Measurements from ENCODE around the gene PPP1R16B. TPM values are rescaled to one million over a fixed set of nuclear protein-coding genes. Genes with fewer than 3 reads are reported as not detected.

PPP1R16B gene
- total RNA-seq, 1 donor from 2014 or later: 56.1 TPM

DNA sequence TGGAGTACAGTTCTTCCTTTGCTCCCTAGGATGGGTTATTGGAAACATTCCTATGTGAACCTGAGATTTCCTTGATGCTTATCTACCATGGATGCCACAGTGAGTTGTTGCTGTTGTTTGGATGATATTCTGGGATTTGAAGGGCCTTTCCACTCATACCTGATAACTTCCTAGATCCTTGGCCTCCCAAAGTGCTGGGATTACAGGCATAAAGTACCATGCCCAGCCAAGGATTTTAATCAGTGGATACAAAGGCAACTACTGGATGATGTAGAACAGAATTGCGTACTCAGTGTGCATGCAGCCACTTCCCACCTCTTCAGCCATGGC, 20.0 kb downstream of the PPP1R16B start:
- intact Hi-C loops (cut with micrococcal nuclease): no loop called here

DNA sequence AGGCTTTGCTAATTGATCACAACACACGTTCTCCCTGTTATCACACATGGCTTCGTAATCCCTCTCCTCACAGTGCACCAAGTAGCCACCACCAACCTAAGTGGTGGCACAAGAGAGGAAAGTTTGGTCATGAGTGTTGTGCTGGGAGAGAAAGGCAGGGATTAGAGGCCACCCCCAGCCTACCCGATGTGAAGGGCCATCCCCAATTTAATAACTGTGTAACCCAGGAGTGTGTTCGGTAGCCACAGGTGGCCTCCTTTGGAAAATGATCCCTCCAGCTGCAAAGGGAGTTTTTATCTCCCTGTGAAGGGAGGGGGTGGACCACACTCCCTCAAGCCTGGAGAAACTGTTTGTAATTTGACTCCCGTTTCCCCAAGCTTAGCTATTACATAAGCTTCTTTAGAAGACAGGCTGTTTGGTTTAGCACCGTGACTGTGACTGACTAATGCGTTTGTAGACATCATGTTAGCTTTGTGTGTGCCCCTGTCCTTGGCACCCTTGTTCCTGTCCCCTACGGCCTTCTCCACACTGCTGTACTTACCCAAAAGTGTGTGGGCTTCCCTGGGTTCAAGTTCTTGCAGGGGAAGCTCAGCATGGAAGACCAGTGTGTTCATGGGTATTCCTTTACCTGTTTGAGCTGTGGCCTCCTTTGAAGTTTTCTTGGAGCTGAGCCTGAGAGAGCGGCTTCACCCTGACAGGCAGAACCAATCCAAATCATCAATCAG, 20.6 kb downstream of the PPP1R16B start:
- intact Hi-C loops (cut with micrococcal nuclease): no loop called here

- intact Hi-C loops (cut with micrococcal nuclease): no loop called here
Measured at GRCh38 chr20:38827770-38828281, 22.3 kb downstream of the PPP1R16B start.

DNA sequence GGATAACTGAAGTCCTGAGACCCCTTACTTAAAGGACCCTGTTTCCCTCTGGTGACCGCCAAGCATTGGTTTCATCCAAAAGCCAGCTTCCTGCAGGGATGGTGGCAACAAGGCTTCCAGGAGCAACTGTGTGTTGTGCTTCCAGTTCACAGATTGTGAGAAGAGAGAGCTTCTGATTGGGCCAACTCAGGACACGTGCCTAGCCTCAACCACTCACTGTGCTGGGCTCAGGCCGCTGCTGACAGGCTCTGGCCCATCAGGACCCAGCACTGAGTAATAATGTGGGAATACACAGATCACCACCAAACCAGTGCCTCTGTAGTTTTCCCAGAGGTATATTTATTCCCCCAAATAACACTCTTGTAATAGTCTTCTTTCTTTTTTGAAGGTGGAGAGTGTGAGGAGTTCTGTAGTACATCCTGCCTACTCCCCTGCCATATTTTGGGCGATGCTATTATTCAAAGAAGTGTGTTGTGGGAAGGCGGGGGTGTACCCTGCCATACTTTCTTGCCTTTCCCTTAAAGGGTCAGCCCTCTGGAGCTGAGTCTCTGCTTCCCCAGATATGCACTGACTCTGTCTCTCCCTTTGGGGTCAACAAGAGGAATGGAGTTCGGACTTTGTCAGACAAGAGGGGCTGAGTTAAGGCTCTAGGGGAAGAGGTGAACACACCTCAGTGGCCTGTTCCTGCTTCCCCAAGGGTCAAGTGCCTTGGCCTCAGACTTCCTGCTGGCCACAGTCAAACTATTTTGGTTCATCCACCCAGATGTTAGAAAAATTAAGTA, 23.2 kb downstream of the PPP1R16B start:
- intact Hi-C loops (cut with micrococcal nuclease): no loop called here

- intact Hi-C loops (cut with micrococcal nuclease): no loop called here
Measured at GRCh38 chr20:38829296-38829875, 23.9 kb downstream of the PPP1R16B start.

DNA sequence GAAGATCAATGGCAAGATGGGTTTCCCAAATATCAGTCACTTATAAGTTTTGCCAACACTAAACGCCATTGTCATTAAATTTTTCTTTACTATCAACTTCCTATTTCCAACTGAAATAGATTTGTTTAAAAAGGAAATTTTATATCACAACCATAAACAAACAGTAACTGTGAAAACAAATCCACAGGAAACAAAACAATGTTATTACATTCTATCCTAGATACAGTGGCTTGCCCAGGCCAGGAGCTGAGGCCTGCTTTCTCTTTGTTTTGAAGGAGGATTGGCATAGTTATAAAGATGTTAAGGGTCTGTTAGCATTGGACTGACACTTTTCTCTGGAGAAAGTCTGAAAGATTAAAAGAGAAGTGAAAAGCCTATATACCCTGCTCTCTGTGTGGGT, 24.9 kb downstream of the PPP1R16B start:
- intact Hi-C loops (cut with micrococcal nuclease): no loop called here

- intact Hi-C loops (cut with micrococcal nuclease): no loop called here
Measured at GRCh38 chr20:38831049-38831691, 25.7 kb downstream of the PPP1R16B start.

GRCh38 chr20:38831995-38832620, 26.6 kb downstream of the PPP1R16B start:
- intact Hi-C loops (cut with micrococcal nuclease): no loop called here

DNA sequence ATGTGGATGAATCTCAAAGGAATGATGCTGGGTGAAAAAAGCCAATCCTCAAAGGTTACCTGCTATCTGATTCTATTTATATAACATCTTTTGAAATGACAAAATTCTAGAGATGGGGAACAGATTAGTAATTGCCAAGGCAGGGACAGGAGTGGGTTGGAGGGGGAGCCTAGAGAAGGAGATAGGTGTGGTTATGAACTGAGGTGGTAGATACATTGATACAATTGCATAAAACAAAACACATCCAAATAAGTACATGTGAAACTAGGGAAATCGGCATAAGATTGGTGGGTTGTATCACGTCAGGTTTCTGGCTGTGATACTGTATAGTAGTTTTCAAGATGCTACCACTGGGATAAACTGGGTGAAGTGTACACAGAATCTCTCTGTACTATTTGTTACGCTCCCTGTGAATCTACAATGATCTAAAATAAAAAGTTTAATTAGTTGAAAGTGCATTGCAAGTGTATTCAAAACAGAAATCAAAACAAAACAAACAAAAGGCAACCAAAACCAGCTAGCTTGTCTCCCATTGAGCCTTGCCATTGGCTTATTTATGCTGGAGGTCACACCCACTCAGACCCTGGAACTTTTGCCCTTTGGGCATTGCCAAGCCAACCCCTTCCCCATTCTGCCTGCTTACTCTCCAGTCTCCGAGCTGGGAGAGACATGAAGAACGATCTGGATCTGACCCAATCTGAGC, 27.8 kb downstream of the PPP1R16B start:
- intact Hi-C loops (cut with micrococcal nuclease): no loop called here

- intact Hi-C loops (cut with micrococcal nuclease): no loop called here
Measured at GRCh38 chr20:38833857-38834164, 28.3 kb downstream of the PPP1R16B start.

DNA sequence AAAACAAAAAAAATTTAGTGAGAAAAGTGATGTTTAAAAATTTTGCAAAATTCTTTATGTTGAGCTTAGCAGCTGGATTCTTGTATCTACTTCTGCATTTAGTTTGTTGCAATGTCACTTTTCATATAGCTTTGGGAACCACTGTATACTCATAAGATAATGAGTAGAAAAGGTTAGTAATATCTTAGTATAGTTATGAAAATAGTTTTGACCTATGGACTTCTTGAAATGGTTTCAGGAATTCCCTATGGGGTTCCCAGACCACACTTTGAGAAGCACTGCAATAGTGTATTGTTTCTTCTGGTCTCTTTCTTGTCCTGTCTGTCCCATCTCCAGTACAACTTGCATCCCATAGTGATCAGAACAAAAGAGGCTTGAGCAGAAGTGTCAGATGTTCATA, 29.4 kb downstream of the PPP1R16B start:
- intact Hi-C loops (cut with micrococcal nuclease): no loop called here

- intact Hi-C loops (cut with micrococcal nuclease): no loop called here
Measured at GRCh38 chr20:38835792-38836191, 30.3 kb downstream of the PPP1R16B start.

DNA sequence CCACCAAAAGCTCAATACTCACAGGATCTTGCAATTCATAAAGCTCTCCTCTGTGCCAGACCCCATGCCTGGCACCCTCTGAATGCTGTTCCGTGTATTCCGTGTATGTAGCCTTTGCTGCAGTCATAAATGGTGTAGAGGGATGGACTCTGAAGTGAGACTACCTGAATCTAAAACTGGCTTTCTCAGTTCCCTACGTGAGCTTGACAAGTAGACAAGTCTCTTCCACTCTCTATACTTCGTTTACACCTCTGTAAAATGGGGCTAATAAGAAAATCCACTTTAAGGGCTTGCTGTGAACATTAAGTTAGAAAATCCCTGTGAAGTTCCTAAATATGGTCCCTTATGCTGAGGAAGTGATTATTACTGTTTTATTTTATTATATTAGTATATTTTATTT, 31.5 kb downstream of the PPP1R16B start:
- intact Hi-C loops (cut with micrococcal nuclease): no loop called here

GRCh38 chr20:38838326-38838725, 32.8 kb downstream of the PPP1R16B start:
- intact Hi-C loops (cut with micrococcal nuclease): no loop called here

DNA sequence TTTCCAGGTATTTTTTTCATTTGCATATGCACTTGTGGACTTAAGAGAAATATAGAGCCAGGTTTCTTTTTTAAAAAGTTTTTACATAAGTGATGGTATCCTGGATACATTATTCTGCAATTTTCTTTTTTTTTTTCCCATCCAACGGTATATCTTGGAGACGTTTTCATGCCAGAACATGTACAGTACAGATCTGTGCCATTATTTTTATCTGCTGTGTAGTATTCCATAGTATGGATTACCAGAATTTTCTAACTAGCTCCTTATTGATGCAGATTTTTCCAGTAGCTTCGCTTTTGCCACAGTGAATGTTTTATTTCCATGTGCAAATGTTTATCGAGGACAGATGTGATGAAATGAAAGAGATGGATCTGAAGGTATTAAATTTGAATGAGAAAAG, 34.1 kb downstream of the PPP1R16B start:
- intact Hi-C loops (cut with micrococcal nuclease): no loop called here

- intact Hi-C loops (cut with micrococcal nuclease): no loop called here
Measured at GRCh38 chr20:38840053-38840893, 34.8 kb downstream of the PPP1R16B start.

DNA sequence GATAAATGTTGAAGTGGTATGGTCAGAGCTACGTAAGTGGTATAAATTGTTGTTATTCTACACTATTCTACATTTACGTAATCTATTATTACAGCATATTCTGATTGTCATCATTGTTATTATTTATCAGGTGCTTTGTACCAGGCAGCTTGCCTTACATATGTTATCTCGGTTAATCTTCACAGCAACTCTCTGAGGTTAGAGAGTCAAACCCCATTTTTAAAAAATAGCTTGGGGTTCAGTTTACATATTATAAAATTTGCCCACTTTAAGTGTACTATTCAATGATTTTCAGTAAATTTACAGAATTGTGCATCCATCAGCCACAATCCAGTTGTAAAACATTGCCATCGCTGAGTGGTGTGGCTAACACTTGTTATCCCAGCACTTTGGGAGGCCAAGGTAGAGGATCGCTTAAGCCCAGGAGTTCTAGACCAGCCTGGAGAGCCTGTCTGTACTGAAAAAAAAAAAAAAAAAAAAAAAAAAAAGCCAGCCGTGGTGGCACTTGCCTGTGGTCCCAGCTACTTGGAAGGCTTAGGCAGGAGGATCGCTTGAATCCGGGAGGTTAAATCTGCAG, 35.5 kb downstream of the PPP1R16B start:
- intact Hi-C loops (cut with micrococcal nuclease): no loop called here

DNA sequence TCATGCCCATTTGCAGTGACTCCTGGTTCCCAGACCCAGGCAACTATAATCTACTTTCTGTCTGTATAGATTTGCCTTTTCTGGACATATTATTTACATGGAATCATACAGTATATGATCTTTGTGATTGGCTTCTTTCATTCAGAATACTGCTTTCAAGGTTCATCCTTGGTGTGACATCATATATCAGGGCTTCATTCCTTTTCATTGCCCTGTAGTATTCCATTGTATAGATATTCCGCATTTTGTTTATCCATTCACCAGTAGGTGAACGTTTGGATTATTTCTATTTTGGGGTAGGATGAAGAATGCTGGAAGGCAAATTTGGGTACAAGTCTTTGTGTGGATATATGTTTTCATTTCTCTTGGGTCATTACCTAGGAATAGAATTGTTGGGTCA, 36.1 kb downstream of the PPP1R16B start:
- intact Hi-C loops (cut with micrococcal nuclease): no loop called here

DNA sequence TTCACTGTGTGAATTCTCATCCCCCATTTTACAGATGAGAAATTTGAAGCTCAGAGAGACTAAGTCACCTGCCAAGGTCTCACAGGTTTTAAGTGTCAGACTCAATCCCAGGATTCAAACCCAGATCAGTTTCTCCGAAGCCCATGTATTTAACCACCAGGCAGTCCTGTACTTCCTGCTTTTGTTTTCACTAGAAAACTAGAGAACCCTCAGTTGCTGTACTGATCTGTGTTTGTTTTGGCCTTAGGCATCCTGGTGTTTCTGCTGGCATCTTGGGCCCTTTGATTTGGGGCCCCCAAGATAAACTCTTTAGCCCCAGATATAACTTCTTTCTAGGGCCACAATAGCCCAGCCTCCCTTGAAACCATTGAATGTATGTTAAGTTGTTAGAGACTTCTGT, 36.5 kb downstream of the PPP1R16B start:
- intact Hi-C loops (cut with micrococcal nuclease): loop anchor here (1.0 to 2.0 kb wide), 3 partner anchors 33 to 43 kb away; partner anchors contain the start of gene PPP1R16B

All from T-helper 2 cell treated with Interferon-gamma antibody and Interleukin-4, amounts not matched to agents 100 ng/mL and 5 ng/mL, for 36 hours (primary cell).